OCI-LY1 (cell line): ENCODE data around the gene TCP11L2.

Experiments
- H2AFZ ChIP-seq: fragments of 200-600 bp; sonication (generic), shearing (Covaris generic); 2 replicates; pipeline ENCODE4 v1.6.0; 2014; ENCODE audit warnings: antibody characterized with exemption, mild to moderate bottlenecking, low read length
- H3F3A ChIP-seq: fragments of 200-600 bp; sonication (generic), shearing (Covaris generic); 2 replicates; pipeline ENCODE4 v1.6.0; 2014; ENCODE audit warnings: mild to moderate bottlenecking, antibody characterized with exemption, low read length, moderate library complexity; ENCODE audit not compliant: insufficient read depth
- H3K27ac ChIP-seq: fragments of 200-600 bp; sonication (generic); 2 replicates; pipeline ENCODE4 v1.5.1; 2014; ENCODE audit warnings: low read length, mixed run types, mild to moderate bottlenecking, low read depth; ENCODE audit not compliant: poor library complexity, severe bottlenecking
- H3K27me3 ChIP-seq: fragments of 200-600 bp; sonication (generic); 2 replicates; pipeline ENCODE4 v1.6.0; 2014; ENCODE audit warnings: antibody characterized with exemption, mild to moderate bottlenecking, low read length, moderate library complexity; ENCODE audit not compliant: insufficient read depth
- H3K36me3 ChIP-seq: fragments of 200-600 bp; sonication (generic); 2 replicates; pipeline ENCODE4 v1.6.1; 2014; ENCODE audit warnings: mild to moderate bottlenecking, antibody characterized with exemption, low read length, moderate library complexity, mixed read lengths; ENCODE audit not compliant: insufficient read depth
- H3K4me1 ChIP-seq: fragments of 200-600 bp; sonication (generic); 2 replicates; pipeline ENCODE4 v1.5.1; 2014; ENCODE audit warnings: mild to moderate bottlenecking, low read length, moderate library complexity; ENCODE audit not compliant: insufficient read depth, severe bottlenecking
- H3K4me2 ChIP-seq: fragments of 200-600 bp; sonication (generic), shearing (Covaris generic); 2 replicates; pipeline ENCODE4 v1.6.1; 2014; ENCODE audit warnings: low read length
- H3K4me3 ChIP-seq: fragments of 200-600 bp; sonication (generic); 2 replicates; pipeline ENCODE4 v1.5.1; 2014; ENCODE audit warnings: low read length, low read depth, mild to moderate bottlenecking, mixed read lengths; ENCODE audit not compliant: poor library complexity, severe bottlenecking
- H3K79me2 ChIP-seq: fragments of 200-600 bp; shearing (Covaris generic); 2 replicates; pipeline ENCODE4 v1.6.1; 2016; ENCODE audit warnings: mixed run types, low read length, mixed read lengths; ENCODE audit not compliant: insufficient read depth
- H3K9ac ChIP-seq: fragments of 200-600 bp; sonication (generic), shearing (Covaris generic); 2 replicates; pipeline ENCODE4 v1.6.1; 2014; ENCODE audit warnings: mild to moderate bottlenecking, low read length, mixed read lengths
- H3K9me2 ChIP-seq: fragments of 200-600 bp; sonication (generic), shearing (Covaris generic); 2 replicates; pipeline ENCODE4 v1.6.1; 2014; ENCODE audit warnings: low read depth, mild to moderate bottlenecking, low read length, mixed read lengths
- H3K9me3 ChIP-seq: fragments of 200-600 bp; shearing (Covaris generic); 2 replicates; pipeline ENCODE4 v1.6.1; 2014; ENCODE audit warnings: low read length, mixed read lengths
- H4K20me1 ChIP-seq: fragments of 200-600 bp; sonication (generic), shearing (Covaris generic); 2 replicates; pipeline ENCODE4 v1.6.0; 2016; ENCODE audit warnings: mild to moderate bottlenecking, low read length; ENCODE audit not compliant: insufficient read depth
- EZH2 ChIP-seq: fragments of 200-600 bp; sonication (generic), shearing (Covaris generic); IDR thresholded peaks from 2 replicates; pipeline ENCODE4 v1.8.0; 2017; ENCODE audit warnings: borderline replicate concordance, mixed run types, mild to moderate bottlenecking, antibody characterized with exemption, low read length, moderate library complexity, mixed read lengths
- TF ChIP-seq, protein P1 (sequence below): fragments of 200-600 bp; sonication (generic), shearing (Covaris generic); IDR thresholded peaks from 2 replicates; pipeline ENCODE4 v1.5.1; 2017; ENCODE audit warnings: mild to moderate bottlenecking, antibody characterized with exemption, low read length, moderate library complexity, mixed read lengths

The TCP11L2 gene

DNA sequence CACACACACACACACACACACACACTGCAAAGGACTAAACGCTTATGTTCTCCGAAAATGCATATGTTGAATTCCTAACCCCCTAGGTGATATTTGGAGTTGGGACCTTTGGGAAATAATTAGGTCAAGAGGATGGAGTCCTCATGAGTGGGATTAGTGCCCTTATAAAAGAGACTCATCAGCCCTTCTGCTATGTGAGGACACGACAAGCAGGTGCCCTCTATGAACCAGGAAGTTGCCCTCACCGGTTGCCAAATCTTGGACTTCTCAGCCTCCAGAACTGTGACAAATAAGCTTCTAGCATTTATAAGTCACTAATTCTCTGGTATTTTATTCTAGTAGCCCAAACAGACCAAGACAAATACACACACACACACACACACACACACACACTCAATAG is 20.7 kb upstream of the TCP11L2 start:
- H3K9ac ChIP-seq: no peak overlapping the region
- no peaks in the 10 kb centered on the region for H3K9me3 ChIP-seq
- TF ChIP-seq, protein P1, sequence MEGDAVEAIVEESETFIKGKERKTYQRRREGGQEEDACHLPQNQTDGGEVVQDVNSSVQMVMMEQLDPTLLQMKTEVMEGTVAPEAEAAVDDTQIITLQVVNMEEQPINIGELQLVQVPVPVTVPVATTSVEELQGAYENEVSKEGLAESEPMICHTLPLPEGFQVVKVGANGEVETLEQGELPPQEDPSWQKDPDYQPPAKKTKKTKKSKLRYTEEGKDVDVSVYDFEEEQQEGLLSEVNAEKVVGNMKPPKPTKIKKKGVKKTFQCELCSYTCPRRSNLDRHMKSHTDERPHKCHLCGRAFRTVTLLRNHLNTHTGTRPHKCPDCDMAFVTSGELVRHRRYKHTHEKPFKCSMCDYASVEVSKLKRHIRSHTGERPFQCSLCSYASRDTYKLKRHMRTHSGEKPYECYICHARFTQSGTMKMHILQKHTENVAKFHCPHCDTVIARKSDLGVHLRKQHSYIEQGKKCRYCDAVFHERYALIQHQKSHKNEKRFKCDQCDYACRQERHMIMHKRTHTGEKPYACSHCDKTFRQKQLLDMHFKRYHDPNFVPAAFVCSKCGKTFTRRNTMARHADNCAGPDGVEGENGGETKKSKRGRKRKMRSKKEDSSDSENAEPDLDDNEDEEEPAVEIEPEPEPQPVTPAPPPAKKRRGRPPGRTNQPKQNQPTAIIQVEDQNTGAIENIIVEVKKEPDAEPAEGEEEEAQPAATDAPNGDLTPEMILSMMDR: no peak
- no peak for TF ChIP-seq EZH2
- no peaks in the 10 kb centered on the region for H3K9me2 ChIP-seq
- no peaks in the 10 kb centered on the region for H3K79me2 ChIP-seq
- H4K20me1 ChIP-seq: no peaks in the 10 kb centered on the region
- H3F3A ChIP-seq: no peaks in the 10 kb centered on the region
- H3K4me2 ChIP-seq: no peak overlapping the region
- no peak overlapping the region for H2AFZ ChIP-seq
- no peak overlapping the region for H3K27ac ChIP-seq
- no peaks in the 10 kb centered on the region for H3K27me3 ChIP-seq
- H3K36me3 ChIP-seq: no peaks in the 10 kb centered on the region
- H3K4me3 ChIP-seq: no peak overlapping the region
- H3K4me1 ChIP-seq: peaks cover 11% of the 10 kb centered on the region

DNA sequence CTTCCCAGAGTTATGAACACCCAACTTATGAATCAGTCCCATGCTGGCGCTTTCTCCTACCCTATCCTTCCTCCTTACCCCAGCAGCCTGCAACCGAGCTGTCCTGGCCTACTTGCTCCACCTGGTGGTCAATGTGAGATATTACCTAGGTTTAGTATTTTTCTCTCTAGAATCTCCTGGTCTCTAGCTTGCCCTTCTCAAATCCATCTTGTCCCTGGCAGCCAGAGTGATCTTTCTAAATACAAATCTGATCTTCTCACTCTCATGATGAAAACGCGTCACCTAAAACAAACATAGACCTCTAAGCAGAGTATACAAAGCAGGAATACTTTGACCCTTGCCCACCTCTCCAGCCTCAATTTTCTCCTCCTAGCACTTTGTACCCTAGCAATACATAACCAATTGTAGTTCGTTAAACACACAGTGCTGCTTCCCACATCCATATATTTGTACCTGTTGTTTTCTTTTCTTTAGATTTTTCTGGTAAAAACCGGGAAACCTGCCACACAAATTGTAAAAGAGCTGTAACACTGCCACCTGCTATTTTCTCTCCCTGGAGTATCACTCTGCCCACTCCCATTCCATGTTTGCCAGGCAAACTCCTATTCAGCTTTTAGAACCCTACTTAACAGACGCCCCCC is 20.0 kb upstream of the TCP11L2 start:
- Histone ChIP-seq H3K4me1 (peaks cover 18% of the 10 kb centered on the region), H3K27me3 (no peaks in the 10 kb centered on the region), H3K79me2 (no peaks in the 10 kb centered on the region), H3K4me3 (no peak overlapping the region), H4K20me1 (no peaks in the 10 kb centered on the region), H3K36me3 (no peaks in the 10 kb centered on the region), H3F3A (no peaks in the 10 kb centered on the region), H2AFZ (no peak overlapping the region), H3K9me3 (no peaks in the 10 kb centered on the region), H3K4me2 (no peak overlapping the region), H3K27ac (no peak overlapping the region), H3K9ac (no peak overlapping the region), H3K9me2 (no peaks in the 10 kb centered on the region)
- TF ChIP-seq, protein P1: peak; percentile 53; the same call in 1 of the 2 replicates
- no peak for TF ChIP-seq EZH2

DNA sequence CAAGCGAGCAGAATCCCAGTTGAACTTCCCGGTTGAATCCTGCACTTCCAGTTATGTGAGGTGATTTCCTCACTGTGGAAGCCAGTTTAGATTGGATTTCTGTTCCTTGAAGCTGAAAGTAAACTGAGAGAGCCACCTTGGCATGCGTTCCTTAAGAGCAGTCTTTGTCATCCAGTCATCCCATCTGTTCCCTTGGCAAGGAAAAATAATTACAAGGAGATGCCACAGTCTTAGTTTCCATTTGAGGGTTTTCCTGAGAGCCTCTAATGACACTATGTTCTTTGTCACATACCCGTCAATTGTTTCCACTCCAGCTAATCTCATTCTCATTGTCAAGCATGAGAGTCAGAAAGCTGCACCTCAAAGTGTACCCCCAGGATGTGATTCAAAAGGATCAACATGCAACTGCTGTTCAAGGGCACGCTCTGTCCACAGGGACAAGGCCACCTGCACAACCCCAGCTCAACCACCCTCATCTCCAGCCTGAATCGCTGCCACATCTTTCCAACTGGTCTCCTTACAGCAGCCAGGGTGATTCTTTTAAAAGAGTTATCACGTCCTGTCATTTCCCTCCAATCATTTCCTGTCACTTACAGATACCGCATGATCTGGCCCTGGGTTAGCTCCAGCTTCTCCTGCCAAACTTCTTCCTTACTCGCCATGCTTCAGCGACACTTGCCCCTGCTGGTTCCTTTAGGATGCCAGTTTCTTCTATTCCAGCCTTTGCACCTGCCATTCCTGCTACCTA is 18.0 kb upstream of the TCP11L2 start:
- Histone ChIP-seq H3K79me2 (no peaks in the 10 kb centered on the region), H3K9me3 (no peaks in the 10 kb centered on the region), H4K20me1 (no peaks in the 10 kb centered on the region), H3K4me3 (no peak overlapping the region), H3K27me3 (no peaks in the 10 kb centered on the region), H3K4me1 (peaks cover 35% of the 10 kb centered on the region), H3K27ac (no peak overlapping the region), H2AFZ (no peak overlapping the region), H3K9ac (no peak overlapping the region), H3K36me3 (no peaks in the 10 kb centered on the region), H3K9me2 (no peaks in the 10 kb centered on the region), H3F3A (no peaks in the 10 kb centered on the region), H3K4me2 (no peak overlapping the region)
- TF ChIP-seq, protein P1: no peak
- no peak for TF ChIP-seq EZH2
